ENCODE results near the gene TRMT1L.

GRCh38 chr1:185139246-185139645 lies 17.5 kb downstream of the TRMT1L start:
- TF ChIP-seq CTCF (conservative IDR thresholded peaks at IDR 0.05) (no peak), ZFX (IDR thresholded peaks at IDR 0.05) (no peak)

Measured in C4-2B (cell line).